Measurements from ENCODE around the gene TNFRSF21.
A peak's percentile ranks its signal among the peaks of the same experiment; 100 is the strongest.

Gene TNFRSF21

GRCh38 chr6:47352194-47352920 is 42.7 kb upstream of the TNFRSF21 start:
- no peak for TF ChIP-seq EZH2phosphoT487 (IDR thresholded peaks at IDR 0.05; ENCODE audit: borderline replicate concordance)
- TF ChIP-seq CTCF (conservative IDR thresholded peaks at IDR 0.05; ENCODE audit: low read length), result peak; percentile 45
- H3K4me1 ChIP-seq (ENCODE audit: insufficient read depth, low read length, poor library complexity, severe bottlenecking), result peaks cover 11% of the 10 kb centered on the region
- H3K36me3 ChIP-seq (ENCODE audit: insufficient read depth, low read length), result no peaks in the 10 kb centered on the region
- no peaks in the 10 kb centered on the region for H3F3A ChIP-seq (ENCODE audit: low read depth)
- H3K4me3 ChIP-seq (ENCODE audit: low read length, poor library complexity, severe bottlenecking), result no peak overlapping the region
- no peaks in the 10 kb centered on the region for H3K79me2 ChIP-seq (ENCODE audit: insufficient read depth, low read length)
- H3K9me3 ChIP-seq (ENCODE audit: insufficient read depth, low read depth, low read length), result no peaks in the 10 kb centered on the region
- peak overlapping the region; percentile 43; the same call in 1 of the 2 replicates for H2AFZ ChIP-seq (ENCODE audit: low read length)
- no peak overlapping the region for H3K4me2 ChIP-seq (ENCODE audit: low read depth, low read length, poor library complexity, severe bottlenecking)
- H3K27me3 ChIP-seq (ENCODE audit: insufficient read depth, low read length, poor library complexity, severe bottlenecking), result no peaks in the 10 kb centered on the region
- no peak overlapping the region for H3K9ac ChIP-seq (ENCODE audit: low read depth, low read length, poor library complexity, severe bottlenecking)
- H3K9me2 ChIP-seq (replicated peaks; ENCODE audit: low read depth, low read length), result no peaks in the 10 kb centered on the region
- H4K20me1 ChIP-seq (ENCODE audit: insufficient read depth, low read length, poor library complexity, severe bottlenecking), result no peaks in the 10 kb centered on the region

- no peaks in the 10 kb centered on the region for H3F3A ChIP-seq (ENCODE audit: low read depth)
- H3K9me2 ChIP-seq (replicated peaks; ENCODE audit: low read depth, low read length), result no peaks in the 10 kb centered on the region
- H3K9me3 ChIP-seq (ENCODE audit: insufficient read depth, low read depth, low read length), result no peaks in the 10 kb centered on the region
- no peaks in the 10 kb centered on the region for H3K79me2 ChIP-seq (ENCODE audit: insufficient read depth, low read length)
- TF ChIP-seq CTCF (conservative IDR thresholded peaks at IDR 0.05; ENCODE audit: low read length) (no peak), EZH2phosphoT487 (IDR thresholded peaks at IDR 0.05; ENCODE audit: borderline replicate concordance) (no peak)
- H3K4me1 ChIP-seq (ENCODE audit: insufficient read depth, low read length, poor library complexity, severe bottlenecking), result peaks cover 7% of the 10 kb centered on the region
- H3K27me3 ChIP-seq (ENCODE audit: insufficient read depth, low read length, poor library complexity, severe bottlenecking), result no peaks in the 10 kb centered on the region
- no peak overlapping the region for H3K4me3 ChIP-seq (ENCODE audit: low read length, poor library complexity, severe bottlenecking)
- no peaks in the 10 kb centered on the region for H4K20me1 ChIP-seq (ENCODE audit: insufficient read depth, low read length, poor library complexity, severe bottlenecking)
- H3K36me3 ChIP-seq (ENCODE audit: insufficient read depth, low read length), result no peaks in the 10 kb centered on the region
- no peak overlapping the region for H3K9ac ChIP-seq (ENCODE audit: low read depth, low read length, poor library complexity, severe bottlenecking)
- no peak overlapping the region for H3K4me2 ChIP-seq (ENCODE audit: low read depth, low read length, poor library complexity, severe bottlenecking)
- no peak overlapping the region for H2AFZ ChIP-seq (ENCODE audit: low read length)
Measured at GRCh38 chr6:47351621-47352020, 41.9 kb upstream of the TNFRSF21 start.

GRCh38 chr6:47349931-47350330 is 40.2 kb upstream of the TNFRSF21 start:
- H3K79me2 ChIP-seq (ENCODE audit: insufficient read depth, low read length), result no peaks in the 10 kb centered on the region
- H3K4me1 ChIP-seq (ENCODE audit: insufficient read depth, low read length, poor library complexity, severe bottlenecking), result peaks cover 7% of the 10 kb centered on the region
- H3K9ac ChIP-seq (ENCODE audit: low read depth, low read length, poor library complexity, severe bottlenecking), result no peak overlapping the region
- no peaks in the 10 kb centered on the region for H3K27me3 ChIP-seq (ENCODE audit: insufficient read depth, low read length, poor library complexity, severe bottlenecking)
- H3K9me3 ChIP-seq (ENCODE audit: insufficient read depth, low read depth, low read length), result no peaks in the 10 kb centered on the region
- TF ChIP-seq CTCF (conservative IDR thresholded peaks at IDR 0.05; ENCODE audit: low read length) (no peak), EZH2phosphoT487 (IDR thresholded peaks at IDR 0.05; ENCODE audit: borderline replicate concordance) (no peak)
- H3F3A ChIP-seq (ENCODE audit: low read depth), result no peaks in the 10 kb centered on the region
- no peaks in the 10 kb centered on the region for H3K36me3 ChIP-seq (ENCODE audit: insufficient read depth, low read length)
- H3K4me2 ChIP-seq (ENCODE audit: low read depth, low read length, poor library complexity, severe bottlenecking), result no peak overlapping the region
- H4K20me1 ChIP-seq (ENCODE audit: insufficient read depth, low read length, poor library complexity, severe bottlenecking), result no peaks in the 10 kb centered on the region
- H3K4me3 ChIP-seq (ENCODE audit: low read length, poor library complexity, severe bottlenecking), result no peak overlapping the region
- no peaks in the 10 kb centered on the region for H3K9me2 ChIP-seq (replicated peaks; ENCODE audit: low read depth, low read length)
- H2AFZ ChIP-seq (ENCODE audit: low read length), result no peak overlapping the region
